ENCODE measurements around the gene PCDH7.

- TF ChIP-seq POLR2AphosphoS5 (IDR thresholded peaks at IDR 0.05; ENCODE audit: insufficient read depth in 1 of 2, low read depth in 1 of 2) (no peak), CTCF (IDR thresholded peaks at IDR 0.05) (no peak), POLR2A (IDR thresholded peaks at IDR 0.05) (no peak)
These were observed 3.4 kb upstream of the PCDH7 start for GRCh38 chr4:30716681-30717207.
